Measurements from ENCODE around the gene SLC30A2.

The SLC30A2 gene

DNA sequence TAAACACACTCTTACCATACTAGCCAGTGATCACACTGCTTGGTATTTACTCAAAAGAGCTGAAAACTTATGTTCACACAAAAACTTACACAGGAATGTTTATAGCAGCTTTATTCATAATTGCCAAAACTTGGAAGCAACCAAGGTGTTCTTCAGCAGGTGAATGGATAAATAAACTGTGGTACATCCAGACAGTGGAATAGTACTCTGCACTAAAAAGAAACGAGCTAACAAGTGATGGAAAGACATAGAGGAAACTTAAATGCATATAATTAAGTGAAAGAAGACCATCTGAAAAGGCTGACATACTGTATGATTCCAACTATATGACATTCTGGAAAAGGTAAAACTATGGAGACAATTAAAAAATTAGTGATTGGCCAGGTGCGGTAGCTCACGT, 45.0 kb upstream of the SLC30A2 start:
- Histone ChIP-seq H2AFZ (no peak overlapping the region), H3K4me2 (ENCODE audit: low read length) (no peak overlapping the region), H3K4me1 (no peaks in the 10 kb centered on the region), H3K36me3 (ENCODE audit: control insufficient read depth, insufficient read depth, low read length) (no peaks in the 10 kb centered on the region), H3K9ac (no peak overlapping the region), H3K27me3 (ENCODE audit: control insufficient read depth, insufficient read depth, low read length) (no peaks in the 10 kb centered on the region), H3K9me3 (ENCODE audit: control insufficient read depth, low read length) (no peaks in the 10 kb centered on the region), H3K79me2 (no peaks in the 10 kb centered on the region), H3K27ac (no peak overlapping the region), H3K4me3 (ENCODE audit: low read depth, low read length) (no peak overlapping the region)
- TF ChIP-seq CTCF (IDR thresholded peaks at IDR 0.05), result no peak

DNA sequence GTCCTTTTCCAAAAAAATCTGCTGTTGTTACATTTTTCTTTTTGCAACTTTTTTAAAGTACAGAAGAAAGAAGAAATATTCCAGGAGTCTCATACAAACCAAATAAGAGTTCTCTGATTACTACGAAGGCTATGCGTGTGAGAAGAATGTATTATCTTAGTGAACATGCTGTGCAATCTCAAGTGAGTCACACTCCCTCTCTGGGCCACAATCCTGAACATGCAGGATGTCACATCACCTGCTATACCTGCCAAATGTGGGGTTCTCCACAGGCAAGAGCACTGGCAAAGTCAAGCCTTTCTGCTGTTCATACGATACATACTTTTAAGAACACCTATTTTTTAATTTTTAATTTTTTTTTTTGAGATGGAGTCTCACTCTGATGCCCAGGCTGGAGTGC, 43.2 kb upstream of the SLC30A2 start:
- Histone ChIP-seq H3K79me2 (no peaks in the 10 kb centered on the region), H3K27ac (no peak overlapping the region), H3K4me1 (no peaks in the 10 kb centered on the region), H3K27me3 (ENCODE audit: control insufficient read depth, insufficient read depth, low read length) (no peaks in the 10 kb centered on the region), H3K4me2 (ENCODE audit: low read length) (no peak overlapping the region), H3K9ac (no peak overlapping the region), H3K9me3 (ENCODE audit: control insufficient read depth, low read length) (no peaks in the 10 kb centered on the region), H3K36me3 (ENCODE audit: control insufficient read depth, insufficient read depth, low read length) (no peaks in the 10 kb centered on the region), H2AFZ (no peak overlapping the region), H3K4me3 (ENCODE audit: low read depth, low read length) (no peak overlapping the region)
- no peak for TF ChIP-seq CTCF (IDR thresholded peaks at IDR 0.05)

GRCh38 chr1:26084844-26085243, 38.9 kb upstream of the SLC30A2 start:
- no peaks in the 10 kb centered on the region for H3K4me1 ChIP-seq
- H3K4me2 ChIP-seq (ENCODE audit: low read length), result no peak overlapping the region
- no peak overlapping the region for H2AFZ ChIP-seq
- H3K9ac ChIP-seq, result no peak overlapping the region
- H3K27ac ChIP-seq, result no peak overlapping the region
- H3K4me3 ChIP-seq (ENCODE audit: low read depth, low read length), result no peak overlapping the region
- no peak for TF ChIP-seq CTCF (IDR thresholded peaks at IDR 0.05)
- H3K79me2 ChIP-seq, result no peaks in the 10 kb centered on the region
- H3K9me3 ChIP-seq (ENCODE audit: control insufficient read depth, low read length), result no peaks in the 10 kb centered on the region
- H3K36me3 ChIP-seq (ENCODE audit: control insufficient read depth, insufficient read depth, low read length), result no peaks in the 10 kb centered on the region
- no peaks in the 10 kb centered on the region for H3K27me3 ChIP-seq (ENCODE audit: control insufficient read depth, insufficient read depth, low read length)

DNA sequence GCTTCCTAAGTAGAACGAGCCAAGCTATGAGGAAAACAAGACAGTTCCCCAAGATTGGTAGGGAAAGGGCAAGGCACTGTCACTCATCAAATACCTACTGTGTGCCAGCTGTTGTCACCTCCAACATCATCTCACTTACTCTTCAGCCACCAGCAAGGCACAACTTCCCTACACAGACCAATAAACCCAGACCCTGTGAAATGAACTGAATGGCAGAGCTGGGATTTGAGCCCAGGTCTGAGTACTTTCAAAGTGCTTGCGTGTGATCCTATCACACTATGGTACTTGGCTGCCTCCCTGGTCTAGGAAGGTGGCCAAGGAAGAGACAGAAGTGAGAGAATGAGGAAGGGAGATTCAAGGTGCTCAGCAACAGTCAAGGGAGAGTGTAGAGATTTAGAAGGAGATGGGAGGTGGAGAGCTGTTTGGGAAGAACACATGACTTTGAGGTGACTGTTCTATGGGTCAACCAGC, 38.2 kb upstream of the SLC30A2 start:
- Histone ChIP-seq H3K9me3 (ENCODE audit: control insufficient read depth, low read length) (no peaks in the 10 kb centered on the region), H3K27ac (no peak overlapping the region), H3K36me3 (ENCODE audit: control insufficient read depth, insufficient read depth, low read length) (no peaks in the 10 kb centered on the region), H3K9ac (no peak overlapping the region), H3K79me2 (no peaks in the 10 kb centered on the region), H3K27me3 (ENCODE audit: control insufficient read depth, insufficient read depth, low read length) (no peaks in the 10 kb centered on the region), H3K4me1 (no peaks in the 10 kb centered on the region), H3K4me3 (ENCODE audit: low read depth, low read length) (no peak overlapping the region), H2AFZ (no peak overlapping the region), H3K4me2 (ENCODE audit: low read length) (no peak overlapping the region)
- TF ChIP-seq CTCF (IDR thresholded peaks at IDR 0.05), result no peak

GRCh38 chr1:26083208-26083607, 37.3 kb upstream of the SLC30A2 start:
- Histone ChIP-seq H3K27ac (no peak overlapping the region), H3K4me3 (ENCODE audit: low read depth, low read length) (no peak overlapping the region), H3K4me1 (no peaks in the 10 kb centered on the region), H3K9me3 (ENCODE audit: control insufficient read depth, low read length) (no peaks in the 10 kb centered on the region), H3K79me2 (no peaks in the 10 kb centered on the region), H3K9ac (no peak overlapping the region), H3K36me3 (ENCODE audit: control insufficient read depth, insufficient read depth, low read length) (no peaks in the 10 kb centered on the region), H3K4me2 (ENCODE audit: low read length) (no peak overlapping the region), H2AFZ (no peak overlapping the region), H3K27me3 (ENCODE audit: control insufficient read depth, insufficient read depth, low read length) (no peaks in the 10 kb centered on the region)
- TF ChIP-seq CTCF (IDR thresholded peaks at IDR 0.05), result no peak

Measured in parathyroid adenoma (tissue), 2 donors.